22Rv1 (cell line): ENCODE measurements around the gene RC3H2.
"Not testable (repeated sequence)": the region's sequence is repeated elsewhere in the genome, so short reads cannot be mapped to it uniquely, and the experiment has no call there.

Experiments
- H3K27ac ChIP-seq: fragments of 450-650 bp; 2 replicates; pipeline ENCODE4 v1.5.1; 2017
- ZFX ChIP-seq: fragments of 450-650 bp; IDR thresholded peaks from 2 replicates; pipeline ENCODE4 v1.6.1; 2017; ENCODE audit warnings: antibody characterized with exemption, borderline replicate concordance
- TF ChIP-seq, protein P1 (sequence below): fragments of 450-650 bp; IDR thresholded peaks from 2 replicates; pipeline ENCODE4 v1.5.1; 2017; ENCODE audit warnings: mild to moderate bottlenecking

RC3H2 gene

DNA sequence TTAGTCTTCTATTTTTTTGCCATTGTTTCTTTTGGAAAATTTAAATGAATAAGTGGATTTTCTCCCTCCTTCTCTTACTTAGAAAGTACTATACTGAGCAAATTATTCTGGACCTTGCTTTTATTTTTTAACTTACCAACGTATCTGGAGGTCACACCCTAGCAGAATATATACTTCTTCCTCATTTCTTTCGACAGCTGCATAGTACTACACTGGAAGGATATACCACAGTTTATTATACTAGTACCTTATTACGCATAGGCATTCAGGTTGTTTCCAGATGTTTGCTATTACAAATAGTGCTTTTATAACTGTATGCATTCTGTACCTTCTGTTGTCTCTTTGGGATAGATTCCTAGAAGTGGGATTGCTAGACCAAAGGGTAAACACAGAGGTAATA, 16.7 kb downstream of the RC3H2 start:
- no peak overlapping the region for H3K27ac ChIP-seq
- TF ChIP-seq ZFX: no peak
- TF ChIP-seq, protein P1, sequence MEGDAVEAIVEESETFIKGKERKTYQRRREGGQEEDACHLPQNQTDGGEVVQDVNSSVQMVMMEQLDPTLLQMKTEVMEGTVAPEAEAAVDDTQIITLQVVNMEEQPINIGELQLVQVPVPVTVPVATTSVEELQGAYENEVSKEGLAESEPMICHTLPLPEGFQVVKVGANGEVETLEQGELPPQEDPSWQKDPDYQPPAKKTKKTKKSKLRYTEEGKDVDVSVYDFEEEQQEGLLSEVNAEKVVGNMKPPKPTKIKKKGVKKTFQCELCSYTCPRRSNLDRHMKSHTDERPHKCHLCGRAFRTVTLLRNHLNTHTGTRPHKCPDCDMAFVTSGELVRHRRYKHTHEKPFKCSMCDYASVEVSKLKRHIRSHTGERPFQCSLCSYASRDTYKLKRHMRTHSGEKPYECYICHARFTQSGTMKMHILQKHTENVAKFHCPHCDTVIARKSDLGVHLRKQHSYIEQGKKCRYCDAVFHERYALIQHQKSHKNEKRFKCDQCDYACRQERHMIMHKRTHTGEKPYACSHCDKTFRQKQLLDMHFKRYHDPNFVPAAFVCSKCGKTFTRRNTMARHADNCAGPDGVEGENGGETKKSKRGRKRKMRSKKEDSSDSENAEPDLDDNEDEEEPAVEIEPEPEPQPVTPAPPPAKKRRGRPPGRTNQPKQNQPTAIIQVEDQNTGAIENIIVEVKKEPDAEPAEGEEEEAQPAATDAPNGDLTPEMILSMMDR: no peak

DNA sequence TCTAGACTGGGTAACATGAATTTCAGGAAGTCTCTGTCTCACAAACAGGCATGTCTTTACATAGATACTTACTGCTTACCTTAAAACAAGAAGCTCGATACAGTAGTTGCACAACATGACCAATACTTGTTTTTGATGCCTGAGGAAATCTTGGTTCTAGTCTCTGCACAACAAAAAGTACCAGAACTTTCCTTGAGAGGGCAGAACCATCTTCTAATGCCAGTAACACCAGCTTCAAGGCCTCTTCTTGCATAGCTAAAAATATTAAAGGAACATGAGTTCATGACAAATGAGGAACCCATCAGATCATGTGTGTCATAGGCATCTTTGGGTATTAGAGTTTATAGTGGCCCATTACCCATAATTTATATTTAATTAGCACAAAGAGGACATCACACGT, 22.0 kb downstream of the RC3H2 start:
- no peak overlapping the region for H3K27ac ChIP-seq
- TF ChIP-seq, protein P1: no peak
- no peak for TF ChIP-seq ZFX

DNA sequence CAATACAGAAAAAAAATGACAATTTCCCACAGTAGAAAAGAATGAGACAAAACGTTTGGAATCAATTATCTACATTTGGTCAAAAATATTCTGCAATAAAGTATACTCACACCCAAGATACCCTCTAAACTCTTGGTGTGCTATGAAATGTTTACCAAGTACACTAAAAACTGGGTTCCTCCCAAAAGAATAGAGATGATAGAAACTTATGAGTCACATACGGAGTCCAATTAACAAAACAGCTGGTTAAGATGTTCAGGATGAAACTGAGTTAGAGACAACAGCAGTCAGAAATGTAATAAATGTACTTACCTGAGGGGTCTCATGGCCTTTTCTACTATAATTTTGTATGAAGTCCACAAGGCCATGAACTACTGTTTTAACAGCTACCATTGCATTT, 25.7 kb downstream of the RC3H2 start:
- TF ChIP-seq, protein P1: no peak
- TF ChIP-seq ZFX: no peak
- H3K27ac ChIP-seq: no peak overlapping the region

DNA sequence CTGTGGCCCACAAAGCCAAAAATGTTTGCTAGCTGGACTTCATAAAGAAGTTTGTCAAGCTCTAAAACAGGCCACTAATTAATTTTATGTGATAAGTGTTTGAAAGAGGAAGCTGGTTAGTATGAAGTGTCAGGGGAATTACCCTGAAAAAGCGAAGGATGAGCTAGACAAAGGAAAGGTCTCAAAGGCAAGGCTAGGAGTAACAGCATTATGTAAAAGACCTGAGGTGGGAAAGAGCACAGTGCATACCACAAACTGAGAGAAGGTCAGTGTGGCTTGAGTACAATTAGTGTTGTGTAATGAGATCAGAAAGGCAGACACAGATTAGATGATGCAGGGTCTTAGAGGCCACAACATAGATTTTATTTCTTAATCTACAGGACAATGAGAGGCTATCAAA, 29.6 kb downstream of the RC3H2 start:
- TF ChIP-seq ZFX: no peak
- TF ChIP-seq, protein P1: no peak
- H3K27ac ChIP-seq: no peak overlapping the region

DNA sequence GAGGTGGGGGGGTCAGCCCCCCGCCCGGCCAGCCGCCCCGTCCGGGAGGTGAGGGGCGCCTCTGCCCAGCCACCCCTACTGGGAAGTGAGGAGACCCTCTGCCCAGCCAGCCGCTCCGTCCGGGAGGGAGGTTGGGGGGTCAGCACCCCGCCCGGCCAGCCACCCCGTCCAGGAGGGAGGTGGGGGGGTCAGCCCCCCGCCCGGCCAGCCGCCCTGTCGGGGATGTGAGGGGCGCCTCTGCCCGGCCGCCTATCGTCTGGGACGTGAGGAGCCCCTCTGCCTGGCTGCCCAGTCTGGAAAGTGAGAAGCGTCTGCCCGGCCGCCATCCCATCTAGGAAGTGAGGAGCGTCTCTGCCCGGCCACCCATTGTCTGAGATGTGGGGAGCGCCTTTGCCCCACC, 37.9 kb downstream of the RC3H2 start:
- H3K27ac ChIP-seq: not testable (repeated sequence)

DNA sequence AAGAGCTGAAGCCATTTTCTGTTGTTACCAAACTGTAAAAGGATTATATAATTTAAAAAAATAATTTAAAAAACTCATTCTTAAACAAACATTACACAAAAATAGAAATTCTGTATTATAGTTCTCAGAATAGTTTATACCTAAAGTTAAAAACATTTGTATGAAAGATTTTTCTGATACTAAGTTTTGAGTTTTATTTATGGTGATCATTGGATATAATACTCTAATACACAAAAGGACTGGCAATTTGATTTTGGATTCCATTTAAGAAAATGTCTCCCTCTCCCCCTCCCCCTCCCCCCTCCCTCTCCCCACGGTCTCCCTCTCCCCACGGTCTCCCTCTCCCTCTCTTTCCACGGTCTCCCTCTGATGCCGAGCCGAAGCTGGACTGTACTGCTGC, 39.1 kb downstream of the RC3H2 start:
- H3K27ac ChIP-seq: no peak overlapping the region
- no peak for TF ChIP-seq ZFX
- TF ChIP-seq, protein P1: no peak

DNA sequence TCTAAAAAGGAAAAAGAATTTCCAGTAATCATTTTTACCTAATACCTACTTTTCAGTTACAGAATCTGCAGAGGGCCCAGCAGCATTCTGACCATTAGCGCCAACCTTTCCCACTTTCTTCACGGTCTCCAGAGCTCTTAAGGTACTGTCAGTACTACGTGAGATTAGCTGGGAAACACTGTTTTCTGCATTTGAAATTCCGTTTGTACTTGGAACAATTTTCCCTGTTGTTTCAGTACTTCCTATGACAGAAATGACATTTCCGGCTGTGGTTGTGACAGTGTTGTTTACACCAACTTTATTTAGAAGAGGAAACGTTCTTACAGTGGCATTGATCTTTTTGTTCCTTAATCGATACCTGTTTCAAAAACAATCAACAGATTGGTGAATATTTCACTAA, 39.9 kb downstream of the RC3H2 start:
- no peak overlapping the region for H3K27ac ChIP-seq
- TF ChIP-seq ZFX: no peak
- TF ChIP-seq, protein P1: no peak

DNA sequence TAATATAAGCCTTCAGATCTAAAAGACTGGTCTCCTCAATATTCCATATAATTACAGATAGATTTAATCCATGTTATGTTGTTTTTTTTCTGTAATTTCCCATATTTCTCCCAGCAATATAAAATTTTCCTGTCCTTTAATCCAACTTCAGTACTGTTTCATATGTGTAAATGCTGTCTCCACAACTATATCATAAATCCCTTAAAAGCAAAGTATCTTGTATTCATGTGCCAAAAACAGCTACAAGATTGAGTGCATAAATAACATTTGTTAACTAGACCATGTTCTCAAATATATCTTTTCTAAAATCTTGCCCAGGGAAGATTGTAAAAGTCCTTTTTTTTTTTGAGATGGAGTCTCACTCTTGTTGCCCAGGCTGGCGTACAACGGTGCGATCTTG, 41.8 kb downstream of the RC3H2 start:
- H3K27ac ChIP-seq: no peak overlapping the region

More for the DNA sequence above, 41.8 kb downstream of the RC3H2 start:
- TF ChIP-seq, protein P1: no peak
- no peak for TF ChIP-seq ZFX
